Type B pancreatic cell (in vitro differentiated cells): ENCODE data around the gene RNF212. TPM values are rescaled to one million over a fixed set of nuclear protein-coding genes. Genes with fewer than 3 reads are reported as not detected.
A peak's percentile ranks its signal among the peaks of the same experiment; 100 is the strongest.

ENCODE experiments used
- DNase-seq: peaks from one replicate; pipeline ENCODE4 v3.0.0; 2021; ENCODE audit warnings: mixed read lengths; ENCODE audit not compliant: unreplicated experiment; ENCODE audit errors: extremely low spot score
- H3K27ac Mint-ChIP-seq: 2 replicates; pipeline ENCODE4 v1.8.0; 2021; ENCODE audit warnings: mild to moderate bottlenecking, mixed read lengths
- H3K27me3 Mint-ChIP-seq: 2 replicates; pipeline ENCODE4 v1.8.0; 2021; ENCODE audit warnings: mixed read lengths
- H3K36me3 Mint-ChIP-seq: 2 replicates; pipeline ENCODE4 v1.8.0; 2021; ENCODE audit warnings: mixed read lengths
- H3K4me1 Mint-ChIP-seq: one replicate; pipeline ENCODE4 v1.8.0; 2021; ENCODE audit warnings: mixed read lengths; ENCODE audit not compliant: unreplicated experiment
- H3K4me3 Mint-ChIP-seq: 2 replicates; pipeline ENCODE4 v1.8.0; 2021; ENCODE audit warnings: mild to moderate bottlenecking, mixed read lengths
- H3K9me3 Mint-ChIP-seq: 2 replicates; pipeline ENCODE4 v1.8.0; 2021; ENCODE audit warnings: mixed read lengths
- total RNA-seq: library from RNA; stranded (reverse); gene quantifications from 2 replicates; pipeline ENCODE4 v1.2.1, GENCODE V29; 2021; ENCODE audit warnings: low replicate concordance
- TF ChIP-seq, protein P1 (sequence below): fragments of 200-600 bp; sonication (generic); conservative IDR thresholded peaks from 2 replicates; pipeline ENCODE4 v1.5.0; 2021; ENCODE audit warnings: antibody characterized with exemption, mild to moderate bottlenecking

The RNF212 gene
- total RNA-seq, 1 donor from 2014 or later, result 3.5 TPM

DNA sequence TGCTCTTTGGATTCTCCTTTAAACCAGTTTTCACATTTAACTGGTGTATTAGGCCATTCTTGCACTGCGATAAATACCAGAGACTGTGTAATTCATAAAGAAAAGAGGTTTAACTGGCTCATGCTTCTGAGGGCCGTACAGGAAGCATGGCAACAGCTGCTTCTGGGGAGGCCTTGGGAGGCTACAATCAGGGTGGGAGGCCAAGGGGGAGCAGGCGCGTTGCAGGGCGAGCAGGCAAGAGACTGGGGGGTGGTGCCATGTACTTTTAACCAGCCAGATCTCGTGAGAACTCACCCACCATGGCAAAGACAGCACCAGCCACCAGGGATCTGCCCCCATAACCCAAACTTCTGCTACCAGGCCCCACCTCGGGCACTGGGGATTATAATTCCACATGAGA is 38.1 kb downstream of the RNF212 start:
- peaks cover 19% of the 10 kb centered on the region for H3K27me3 Mint-ChIP-seq
- no peak overlapping the region for H3K4me3 Mint-ChIP-seq
- H3K9me3 Mint-ChIP-seq, result no peaks in the 10 kb centered on the region
- H3K4me1 Mint-ChIP-seq, result peaks cover 4% of the 10 kb centered on the region
- no peak for DNase-seq
- H3K36me3 Mint-ChIP-seq, result no peaks in the 10 kb centered on the region
- H3K27ac Mint-ChIP-seq, result no peak overlapping the region
- TF ChIP-seq, protein P1, sequence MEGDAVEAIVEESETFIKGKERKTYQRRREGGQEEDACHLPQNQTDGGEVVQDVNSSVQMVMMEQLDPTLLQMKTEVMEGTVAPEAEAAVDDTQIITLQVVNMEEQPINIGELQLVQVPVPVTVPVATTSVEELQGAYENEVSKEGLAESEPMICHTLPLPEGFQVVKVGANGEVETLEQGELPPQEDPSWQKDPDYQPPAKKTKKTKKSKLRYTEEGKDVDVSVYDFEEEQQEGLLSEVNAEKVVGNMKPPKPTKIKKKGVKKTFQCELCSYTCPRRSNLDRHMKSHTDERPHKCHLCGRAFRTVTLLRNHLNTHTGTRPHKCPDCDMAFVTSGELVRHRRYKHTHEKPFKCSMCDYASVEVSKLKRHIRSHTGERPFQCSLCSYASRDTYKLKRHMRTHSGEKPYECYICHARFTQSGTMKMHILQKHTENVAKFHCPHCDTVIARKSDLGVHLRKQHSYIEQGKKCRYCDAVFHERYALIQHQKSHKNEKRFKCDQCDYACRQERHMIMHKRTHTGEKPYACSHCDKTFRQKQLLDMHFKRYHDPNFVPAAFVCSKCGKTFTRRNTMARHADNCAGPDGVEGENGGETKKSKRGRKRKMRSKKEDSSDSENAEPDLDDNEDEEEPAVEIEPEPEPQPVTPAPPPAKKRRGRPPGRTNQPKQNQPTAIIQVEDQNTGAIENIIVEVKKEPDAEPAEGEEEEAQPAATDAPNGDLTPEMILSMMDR, result no peak

GRCh38 chr4:1074077-1074476 is 39.3 kb downstream of the RNF212 start:
- Mint-ChIP-seq H3K36me3 (no peaks in the 10 kb centered on the region), H3K27me3 (peaks cover 16% of the 10 kb centered on the region), H3K27ac (no peak overlapping the region), H3K4me1 (peaks cover 4% of the 10 kb centered on the region), H3K4me3 (no peak overlapping the region), H3K9me3 (no peaks in the 10 kb centered on the region)
- TF ChIP-seq, protein P1, result no peak
- no peak for DNase-seq

DNA sequence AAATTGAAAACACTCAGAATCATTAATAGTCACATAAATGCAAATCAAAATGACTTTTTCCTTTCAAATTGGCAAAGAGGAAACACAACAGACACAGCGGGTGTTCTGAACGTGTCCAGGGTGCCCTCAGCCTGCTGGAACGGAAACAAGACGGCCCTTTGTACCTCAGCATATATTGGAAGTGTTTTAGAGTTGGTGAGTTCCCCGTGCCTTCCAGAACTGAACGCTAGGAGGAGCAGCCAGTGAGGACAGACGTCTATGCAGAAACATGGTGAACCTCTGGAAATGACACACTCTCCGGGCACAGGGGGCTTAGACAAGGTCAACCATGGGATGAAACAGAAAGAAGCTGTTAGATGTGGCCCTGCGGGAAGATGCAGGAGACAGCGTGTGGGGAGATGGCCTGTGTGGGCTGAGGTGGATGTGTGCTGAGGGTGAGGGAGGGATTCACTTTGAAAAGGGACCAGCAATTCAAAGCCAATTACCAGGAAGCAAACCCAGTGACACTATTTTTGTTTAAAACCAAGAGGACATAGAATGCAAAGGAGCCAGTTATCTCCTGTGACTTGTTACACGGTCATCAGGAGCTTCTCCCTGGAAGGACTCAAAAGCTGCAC is 40.4 kb downstream of the RNF212 start:
- Mint-ChIP-seq H3K27ac (no peak overlapping the region), H3K27me3 (peaks cover 22% of the 10 kb centered on the region), H3K4me3 (no peak overlapping the region), H3K4me1 (peaks cover 4% of the 10 kb centered on the region), H3K9me3 (no peaks in the 10 kb centered on the region), H3K36me3 (no peaks in the 10 kb centered on the region)
- no peak for DNase-seq
- TF ChIP-seq, protein P1, result peak; percentile 79

- Mint-ChIP-seq H3K27ac (no peak overlapping the region), H3K9me3 (no peaks in the 10 kb centered on the region), H3K27me3 (peaks cover 35% of the 10 kb centered on the region), H3K4me1 (peaks cover 4% of the 10 kb centered on the region), H3K36me3 (no peaks in the 10 kb centered on the region), H3K4me3 (no peak overlapping the region)
- no peak for DNase-seq
- TF ChIP-seq, protein P1, result no peak
Measured at GRCh38 chr4:1069394-1069793, 44.0 kb downstream of the RNF212 start.

DNA sequence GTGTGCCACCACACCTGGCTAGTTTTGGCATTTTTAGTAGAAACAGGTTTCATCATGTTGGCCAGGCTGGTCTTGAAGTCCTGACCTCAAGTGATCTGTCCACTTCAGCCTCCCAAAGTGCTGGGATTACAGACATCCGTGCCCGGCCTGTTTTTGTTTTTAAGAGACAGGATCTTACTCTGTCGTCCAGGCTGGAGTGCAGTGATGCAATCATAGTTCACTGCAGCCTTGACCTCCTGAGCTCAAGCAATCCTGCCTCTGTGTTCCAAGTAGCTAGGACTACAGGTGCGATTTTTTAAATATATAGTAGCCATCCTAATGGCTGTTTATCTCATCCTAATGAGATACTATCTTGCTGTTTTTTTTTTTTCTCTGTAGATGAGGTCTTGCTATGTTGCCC is 47.6 kb downstream of the RNF212 start:
- H3K27me3 Mint-ChIP-seq, result peaks cover 49% of the 10 kb centered on the region
- H3K4me3 Mint-ChIP-seq, result no peak overlapping the region
- no peaks in the 10 kb centered on the region for H3K9me3 Mint-ChIP-seq
- no peak overlapping the region for H3K27ac Mint-ChIP-seq
- no peak for DNase-seq
- TF ChIP-seq, protein P1, result no peak
- no peaks in the 10 kb centered on the region for H3K36me3 Mint-ChIP-seq
- H3K4me1 Mint-ChIP-seq, result peaks cover 9% of the 10 kb centered on the region
